HepG2 (cell line): ENCODE data around the gene SAC3D1. TPM values are rescaled to one million over a fixed set of nuclear protein-coding genes. Genes with fewer than 3 reads are reported as not detected.

Source experiments
- BRD4 ChIP-seq: sonication (generic); formaldehyde crosslinking; IDR thresholded peaks from 2 replicates; pipeline ENCODE4 v1.4.0; 2020; ENCODE audit warnings: missing genetic modification reagents
- GABPB1 ChIP-seq: IDR thresholded peaks from 2 replicates; pipeline ENCODE4 v1.6.1; 2016; ENCODE audit warnings: mild to moderate bottlenecking, missing genetic modification reagents, moderate library complexity, missing compliant biosample characterization
- ISX ChIP-seq: sonication (generic); formaldehyde crosslinking; conservative IDR thresholded peaks from 2 replicates; pipeline ENCODE4 v1.5.0; 2020; ENCODE audit warnings: missing genetic modification reagents
- KAT8 ChIP-seq: IDR thresholded peaks from 2 replicates; pipeline ENCODE4 v1.6.1; 2016; ENCODE audit warnings: missing genetic modification reagents, missing compliant biosample characterization
- KLF12 ChIP-seq: sonication (generic); formaldehyde crosslinking; IDR thresholded peaks from 2 replicates; pipeline ENCODE4 v1.4.0; 2020; ENCODE audit warnings: missing genetic modification reagents, borderline replicate concordance
- SATB2 ChIP-seq: sonication (generic); formaldehyde crosslinking; IDR thresholded peaks from 2 replicates; pipeline ENCODE4 v1.5.0; 2020; ENCODE audit warnings: missing genetic modification reagents
- SMAD1 ChIP-seq: sonication (generic); formaldehyde crosslinking; IDR thresholded peaks from 2 replicates; pipeline ENCODE4 v1.4.0; 2020; ENCODE audit warnings: missing genetic modification reagents, low read depth, mild to moderate bottlenecking, borderline replicate concordance
- TARDBP ChIP-seq: sonication (generic); formaldehyde crosslinking; IDR thresholded peaks from 2 replicates; pipeline ENCODE4 v1.8.0; 2022; ENCODE audit warnings: mild to moderate bottlenecking, missing genetic modification reagents
- TP53 ChIP-seq: sonication (generic); formaldehyde crosslinking; conservative IDR thresholded peaks from 2 replicates; pipeline ENCODE4 v1.4.0; 2020; ENCODE audit warnings: missing genetic modification reagents
- ZEB1 ChIP-seq: IDR thresholded peaks from 2 replicates; pipeline ENCODE4 v1.6.1; 2012; ENCODE audit warnings: mild to moderate bottlenecking, low read depth, inconsistent platforms; ENCODE audit not compliant: insufficient replicate concordance
- ZNF264 ChIP-seq: sonication (generic); formaldehyde crosslinking; IDR thresholded peaks from 2 replicates; pipeline ENCODE4 v1.4.0; 2020; ENCODE audit warnings: missing genetic modification reagents
- ZNF572 ChIP-seq: sonication (generic); formaldehyde crosslinking; IDR thresholded peaks from 2 replicates; pipeline ENCODE4 v1.5.1; 2020; ENCODE audit warnings: mild to moderate bottlenecking, missing genetic modification reagents
- ZNF615 ChIP-seq: sonication (generic); formaldehyde crosslinking; IDR thresholded peaks from 2 replicates; pipeline ENCODE4 v1.5.0; 2020; ENCODE audit warnings: mild to moderate bottlenecking, missing genetic modification reagents, borderline replicate concordance
- polyA plus RNA-seq, 8 experiments: library from polyadenylated mRNA; depleted of rRNA in 3 of 8; stranded (reverse) in 7 of 8; unstranded in 1 of 8; fragments of >200 nt; fragmentation: Illumina TruSeq in 4 of 8; extraction: Trizol in 4 of 8; gene quantifications; 2 replicates each; pipeline versions ENCODE4 v1.2.1 to v1.2.3, GENCODE V29; 2011 to 2016; ENCODE audit warnings: low read depth in 4 of 8, missing spikeins in 1 of 8, mixed read lengths in 1 of 8; ENCODE audit not compliant: insufficient read depth in 1 of 8
- total RNA-seq, 5 experiments: library from RNA; depleted of rRNA; stranded (reverse); fragments of >200 nt; fragmentation: Illumina TruSeq; extraction: Trizol; gene quantifications; 2 replicates each; pipeline ENCODE4 v1.2.3, GENCODE V29; 2016; ENCODE audit warnings: low read depth in 1 of 5
- TF ChIP-seq, protein P1 (sequence below): sonication (generic); formaldehyde crosslinking; IDR thresholded peaks from 2 replicates; pipeline ENCODE4 v1.4.0; 2020; ENCODE audit warnings: missing genetic modification reagents
- TF ChIP-seq, protein P2 (sequence below): IDR thresholded peaks from 2 replicates; pipeline ENCODE4 v1.6.1; 2016; ENCODE audit warnings: low read depth
- TF ChIP-seq, protein P3 (sequence below): IDR thresholded peaks from 2 replicates; pipeline ENCODE4 v1.6.1; 2016; ENCODE audit warnings: low read depth, control low read depth
- TF ChIP-seq, protein P4 (sequence below): sonication (generic); formaldehyde crosslinking; IDR thresholded peaks from 2 replicates; pipeline ENCODE4 v1.8.1; 2023; ENCODE audit warnings: mild to moderate bottlenecking, inconsistent platforms, moderate library complexity, missing genetic modification reagents, borderline replicate concordance
- TF ChIP-seq, protein P5 (sequence below): sonication (generic); formaldehyde crosslinking; IDR thresholded peaks from 2 replicates; pipeline ENCODE4 v1.4.0; 2020; ENCODE audit warnings: mild to moderate bottlenecking, missing genetic modification reagents

Gene SAC3D1
- total and polyA plus RNA-seq, 2 of the 13 experiments (the other 11 are each of a cell fraction or from before 2014, with no cell fraction given): 7.4 to 36.3 TPM

DNA sequence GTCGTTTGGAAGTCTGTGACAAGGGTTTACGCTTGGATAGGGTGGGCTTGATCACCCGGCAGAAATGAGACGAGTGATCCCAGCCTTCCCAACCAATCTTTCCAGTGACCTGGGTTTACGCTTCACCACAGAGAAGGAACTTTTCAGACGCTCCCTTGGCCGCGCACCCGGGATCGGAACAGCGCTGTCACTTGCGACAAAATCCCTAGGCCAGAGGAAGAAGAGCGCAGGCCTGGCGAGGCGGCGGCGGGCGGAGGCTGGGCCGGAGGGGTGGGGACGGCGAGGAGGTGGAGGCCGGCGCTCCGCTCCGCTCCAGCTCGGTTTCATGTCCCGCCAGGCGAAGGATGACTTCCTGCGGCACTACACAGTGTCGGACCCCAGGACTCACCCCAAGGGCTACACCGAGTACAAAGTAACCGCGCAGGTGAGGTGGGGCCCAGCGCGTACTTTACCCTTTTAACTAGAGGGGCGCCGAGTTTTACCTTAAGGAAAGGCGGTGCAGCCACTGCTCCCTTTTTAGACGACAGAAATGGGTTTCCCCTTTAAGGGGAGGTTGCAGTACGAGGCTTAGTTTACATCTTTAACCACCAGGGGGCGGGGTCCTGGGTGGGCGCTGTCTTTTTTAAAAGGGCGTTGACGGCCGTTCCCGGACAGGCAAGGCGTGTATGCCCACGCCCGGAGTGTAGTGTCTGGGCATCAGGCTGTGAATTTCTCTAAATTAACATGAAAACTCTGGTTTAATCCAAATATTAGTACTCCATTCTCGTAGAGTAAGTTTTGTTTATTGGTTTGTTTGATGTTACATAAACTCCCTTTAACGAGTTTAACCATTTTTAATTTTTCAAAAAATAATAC is 13.6 kb upstream of the SAC3D1 start, which contains the start of gene SNX15 (continued):
- no peak for TF ChIP-seq TP53
- TF ChIP-seq SMAD1 (CRISPR knock-in tag): 0 out of 2 replicates have a peak, but pooled peaks have one; percentile 26
- TF ChIP-seq, protein P1, sequence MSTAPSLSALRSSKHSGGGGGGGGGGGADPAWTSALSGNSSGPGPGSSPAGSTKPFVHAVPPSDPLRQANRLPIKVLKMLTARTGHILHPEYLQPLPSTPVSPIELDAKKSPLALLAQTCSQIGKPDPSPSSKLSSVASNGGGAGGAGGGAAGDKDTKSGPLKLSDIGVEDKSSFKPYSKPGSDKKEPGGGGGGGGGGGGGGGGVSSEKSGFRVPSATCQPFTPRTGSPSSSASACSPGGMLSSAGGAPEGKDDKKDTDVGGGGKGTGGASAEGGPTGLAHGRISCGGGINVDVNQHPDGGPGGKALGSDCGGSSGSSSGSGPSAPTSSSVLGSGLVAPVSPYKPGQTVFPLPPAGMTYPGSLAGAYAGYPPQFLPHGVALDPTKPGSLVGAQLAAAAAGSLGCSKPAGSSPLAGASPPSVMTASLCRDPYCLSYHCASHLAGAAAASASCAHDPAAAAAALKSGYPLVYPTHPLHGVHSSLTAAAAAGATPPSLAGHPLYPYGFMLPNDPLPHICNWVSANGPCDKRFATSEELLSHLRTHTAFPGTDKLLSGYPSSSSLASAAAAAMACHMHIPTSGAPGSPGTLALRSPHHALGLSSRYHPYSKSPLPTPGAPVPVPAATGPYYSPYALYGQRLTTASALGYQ: 0 out of 2 replicates have a peak, but pooled peaks have one; percentile 42
- peak; percentile 57; the same call in 1 of the 2 replicates for TF ChIP-seq TARDBP (CRISPR knock-in tag)
- TF ChIP-seq, protein P2, sequence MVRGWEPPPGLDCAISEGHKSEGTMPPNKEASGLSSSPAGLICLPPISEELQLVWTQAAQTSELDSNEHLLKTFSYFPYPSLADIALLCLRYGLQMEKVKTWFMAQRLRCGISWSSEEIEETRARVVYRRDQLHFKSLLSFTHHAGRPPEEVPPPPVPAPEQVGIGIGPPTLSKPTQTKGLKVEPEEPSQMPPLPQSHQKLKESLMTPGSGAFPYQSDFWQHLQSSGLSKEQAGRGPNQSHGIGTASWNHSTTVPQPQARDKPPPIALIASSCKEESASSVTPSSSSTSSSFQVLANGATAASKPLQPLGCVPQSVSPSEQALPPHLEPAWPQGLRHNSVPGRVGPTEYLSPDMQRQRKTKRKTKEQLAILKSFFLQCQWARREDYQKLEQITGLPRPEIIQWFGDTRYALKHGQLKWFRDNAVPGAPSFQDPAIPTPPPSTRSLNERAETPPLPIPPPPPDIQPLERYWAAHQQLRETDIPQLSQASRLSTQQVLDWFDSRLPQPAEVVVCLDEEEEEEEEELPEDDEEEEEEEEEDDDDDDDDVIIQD (CRISPR knock-in tag): 0 out of 2 replicates have a peak, but pooled peaks have one; percentile 65
- 0 out of 2 replicates have a peak, but pooled peaks have one; percentile 36 for TF ChIP-seq SATB2
- 0 out of 2 replicates have a peak, but pooled peaks have one; percentile 22 for TF ChIP-seq BRD4 (CRISPR knock-in tag)
- TF ChIP-seq KLF12: peak; percentile 80; the same call in 1 of the 2 replicates
- no peak for TF ChIP-seq ZNF615 (CRISPR knock-in tag)
- TF ChIP-seq ZEB1: peak; percentile 56
- no peak for TF ChIP-seq ISX
- TF ChIP-seq ZNF264 (CRISPR knock-in tag): peak; percentile 54
- TF ChIP-seq, protein P3, sequence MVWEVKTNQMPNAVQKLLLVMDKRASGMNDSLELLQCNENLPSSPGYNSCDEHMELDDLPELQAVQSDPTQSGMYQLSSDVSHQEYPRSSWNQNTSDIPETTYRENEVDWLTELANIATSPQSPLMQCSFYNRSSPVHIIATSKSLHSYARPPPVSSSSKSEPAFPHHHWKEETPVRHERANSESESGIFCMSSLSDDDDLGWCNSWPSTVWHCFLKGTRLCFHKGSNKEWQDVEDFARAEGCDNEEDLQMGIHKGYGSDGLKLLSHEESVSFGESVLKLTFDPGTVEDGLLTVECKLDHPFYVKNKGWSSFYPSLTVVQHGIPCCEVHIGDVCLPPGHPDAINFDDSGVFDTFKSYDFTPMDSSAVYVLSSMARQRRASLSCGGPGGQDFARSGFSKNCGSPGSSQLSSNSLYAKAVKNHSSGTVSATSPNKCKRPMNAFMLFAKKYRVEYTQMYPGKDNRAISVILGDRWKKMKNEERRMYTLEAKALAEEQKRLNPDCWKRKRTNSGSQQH (CRISPR knock-in tag): 0 out of 2 replicates have a peak, but pooled peaks have one; percentile 26
- TF ChIP-seq ZNF572 (CRISPR knock-in tag): no peak
- TF ChIP-seq, protein P4, sequence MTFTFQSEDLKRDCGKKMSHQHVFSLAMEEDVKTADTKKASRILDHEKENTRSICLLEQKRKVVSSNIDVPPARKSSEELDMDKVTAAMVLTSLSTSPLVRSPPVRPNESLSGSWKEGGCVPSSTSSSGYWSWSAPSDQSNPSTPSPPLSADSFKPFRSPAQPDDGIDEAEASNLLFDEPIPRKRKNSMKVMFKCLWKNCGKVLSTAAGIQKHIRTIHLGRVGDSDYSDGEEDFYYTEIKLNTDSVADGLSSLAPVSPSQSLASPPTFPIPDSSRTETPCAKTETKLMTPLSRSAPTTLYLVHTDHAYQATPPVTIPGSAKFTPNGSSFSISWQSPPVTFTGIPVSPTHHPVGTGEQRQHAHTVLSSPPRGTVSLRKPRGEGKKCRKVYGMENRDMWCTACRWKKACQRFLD: no peak; the same call in 1 of the 2 replicates
- TF ChIP-seq GABPB1 (CRISPR knock-in tag): peak; percentile 84; the same call in 1 of the 2 replicates
- TF ChIP-seq, protein P5, sequence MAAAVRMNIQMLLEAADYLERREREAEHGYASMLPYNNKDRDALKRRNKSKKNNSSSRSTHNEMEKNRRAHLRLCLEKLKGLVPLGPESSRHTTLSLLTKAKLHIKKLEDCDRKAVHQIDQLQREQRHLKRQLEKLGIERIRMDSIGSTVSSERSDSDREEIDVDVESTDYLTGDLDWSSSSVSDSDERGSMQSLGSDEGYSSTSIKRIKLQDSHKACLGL (CRISPR knock-in tag): peak; percentile 66; the same call in 1 of the 2 replicates
- peak; percentile 72; the same call in 1 of the 2 replicates for TF ChIP-seq KAT8
